Measurements from ENCODE around the gene ZNF593. TPM values are rescaled to one million over a fixed set of nuclear protein-coding genes. Genes with fewer than 3 reads are reported as not detected.
A peak's percentile ranks its signal among the peaks of the same experiment; 100 is the strongest.

Gene ZNF593
- total and polyA plus RNA-seq, 9 of the 15 experiments (the other 6 are each of a cell fraction or from before 2014, with no cell fraction given), result 9.8 to 334 (median 48.2) TPM

- TF ChIP-seq ZNF436 (CRISPR knock-in tag; IDR thresholded peaks at IDR 0.05) (no peak), PREB (CRISPR knock-in tag; IDR thresholded peaks at IDR 0.05) (peak; percentile 92; the same call in 1 of the 2 replicates), NCOR1 (IDR thresholded peaks at IDR 0.05) (no peak), USF1 (CRISPR knock-in tag; IDR thresholded peaks at IDR 0.05) (peak; percentile 84), TARDBP (IDR thresholded peaks at IDR 0.05) (peak; percentile 77; the same call in 1 of the 2 replicates), TEAD1 (CRISPR knock-in tag; IDR thresholded peaks at IDR 0.05) (peak in 1 of 2 experiments; percentile 68; a peak in 1 of 4 replicates), ASH1L (IDR thresholded peaks at IDR 0.05; ENCODE audit: borderline replicate concordance, low read depth, partially characterized antibody) (no peak), ZNF24 (IDR thresholded peaks at IDR 0.05) (peak; percentile 70), CTCFL (IDR thresholded peaks at IDR 0.05; ENCODE audit: borderline replicate concordance, insufficient read depth, low read depth, low read length, poor library complexity, severe bottlenecking) (peak; percentile 82), HDGF (IDR thresholded peaks at IDR 0.05) (0 out of 2 replicates have a peak, but pooled peaks have one; percentile 60), SRSF7 (optimal IDR thresholded peaks at IDR 0.05; ENCODE audit: low read depth, low read length) (no peak), KDM2B (CRISPR knock-in tag; IDR thresholded peaks at IDR 0.05) (peak; percentile 57; the same call in 1 of the 2 replicates), ZBTB5 (IDR thresholded peaks at IDR 0.05) (no peak), CTBP1 (IDR thresholded peaks at IDR 0.05; ENCODE audit: borderline replicate concordance) (peak; percentile 81), CREM (IDR thresholded peaks at IDR 0.05; ENCODE audit: low read depth) (peak; percentile 57; the same call in 1 of the 2 replicates), SOX6 (IDR thresholded peaks at IDR 0.05) (peak; percentile 54), GABPB1 (CRISPR knock-in tag; IDR thresholded peaks at IDR 0.05) (peak; percentile 44; the same call in 1 of the 2 replicates), ZNF699 (CRISPR knock-in tag; IDR thresholded peaks at IDR 0.05; ENCODE audit: insufficient replicate concordance) (peak; percentile 52)
Observed at GRCh38 chr1:26164036-26164860, 5.5 kb upstream of the ZNF593 start (continued).
